Endothelial cell of umbilical vein (primary cell): ENCODE data around the gene PACS1.

ENCODE experiments used
- CTCF ChIP-seq, 2 donors: IDR thresholded peaks; 1 replicate in 1 of 2; 2 replicates in 1 of 2; pipeline ENCODE4 v1.5.1; 2011; ENCODE audit warnings: low read length in 2 of 2, mild to moderate bottlenecking in 2 of 2, moderate library complexity in 2 of 2, control low read depth in 1 of 2, inconsistent platforms in 1 of 2, low read depth in 1 of 2; ENCODE audit not compliant: insufficient read depth in 1 of 2; ENCODE audit errors: extremely low read depth in 1 of 2
- MAX ChIP-seq: IDR thresholded peaks from 2 replicates; pipeline ENCODE4 v1.6.1; 2011; ENCODE audit not compliant: insufficient read depth, insufficient read length
- POLR2AphosphoS5 ChIP-seq: IDR thresholded peaks from 2 replicates; pipeline ENCODE4 v1.6.1; 2012; ENCODE audit warnings: low read depth, mild to moderate bottlenecking, control low read depth, low read length, moderate library complexity; ENCODE audit not compliant: insufficient read depth

GRCh38 chr11:66150140-66150539, 80.1 kb downstream of the PACS1 start:
- no peak for TF ChIP-seq CTCF (IDR thresholded peaks at IDR 0.05; ENCODE audit: extremely low read depth in 1 of 2, insufficient read depth in 1 of 2, low read depth in 1 of 2, low read length in 2 of 2)
- no peak for TF ChIP-seq POLR2AphosphoS5
- no peak for TF ChIP-seq MAX
